Bronchial epithelial cell (primary cell): ENCODE measurements around the gene TEDC2. TPM values are rescaled to one million over a fixed set of nuclear protein-coding genes. Genes with fewer than 3 reads are reported as not detected.

Source experiments
- DNase-seq: peaks from one replicate; pipeline ENCODE4 v3.0.0-alpha.2; 2010; ENCODE audit warnings: low read depth
- FAIRE-seq: peaks from 2 replicates; lab custom pipeline; 2011; peaks lifted over from hg19 to GRCh38; lab: Jason Lieb, UNC
- H3K27me3 ChIP-seq: 2 replicates; pipeline ENCODE4 v1.5.1; 2011; ENCODE audit warnings: low read length; ENCODE audit not compliant: control insufficient read depth, insufficient read depth
- H3K36me3 ChIP-seq: 2 replicates; pipeline ENCODE4 v1.5.1; 2011; ENCODE audit warnings: low read length; ENCODE audit not compliant: control insufficient read depth, insufficient read depth
- H3K4me3 ChIP-seq: 2 replicates; pipeline ENCODE4 v1.5.1; 2011; ENCODE audit warnings: mild to moderate bottlenecking, low read depth, low read length, control low read depth
- total RNA-seq: library from RNA; depleted of rRNA; stranded (reverse); fragments of >200 nt; gene quantifications from 2 replicates; pipeline ENCODE4 v1.2.1, GENCODE V29; 2014
- TF ChIP-seq, protein P1 (sequence below): IDR thresholded peaks from 2 replicates; pipeline ENCODE4 v1.5.1; 2011; ENCODE audit warnings: mild to moderate bottlenecking, moderate library complexity, low read length, control low read depth, inconsistent platforms; ENCODE audit not compliant: insufficient read depth, severe bottlenecking

Gene TEDC2
- total RNA-seq, 1 donor from 2014 or later = 0.53 TPM

DNA sequence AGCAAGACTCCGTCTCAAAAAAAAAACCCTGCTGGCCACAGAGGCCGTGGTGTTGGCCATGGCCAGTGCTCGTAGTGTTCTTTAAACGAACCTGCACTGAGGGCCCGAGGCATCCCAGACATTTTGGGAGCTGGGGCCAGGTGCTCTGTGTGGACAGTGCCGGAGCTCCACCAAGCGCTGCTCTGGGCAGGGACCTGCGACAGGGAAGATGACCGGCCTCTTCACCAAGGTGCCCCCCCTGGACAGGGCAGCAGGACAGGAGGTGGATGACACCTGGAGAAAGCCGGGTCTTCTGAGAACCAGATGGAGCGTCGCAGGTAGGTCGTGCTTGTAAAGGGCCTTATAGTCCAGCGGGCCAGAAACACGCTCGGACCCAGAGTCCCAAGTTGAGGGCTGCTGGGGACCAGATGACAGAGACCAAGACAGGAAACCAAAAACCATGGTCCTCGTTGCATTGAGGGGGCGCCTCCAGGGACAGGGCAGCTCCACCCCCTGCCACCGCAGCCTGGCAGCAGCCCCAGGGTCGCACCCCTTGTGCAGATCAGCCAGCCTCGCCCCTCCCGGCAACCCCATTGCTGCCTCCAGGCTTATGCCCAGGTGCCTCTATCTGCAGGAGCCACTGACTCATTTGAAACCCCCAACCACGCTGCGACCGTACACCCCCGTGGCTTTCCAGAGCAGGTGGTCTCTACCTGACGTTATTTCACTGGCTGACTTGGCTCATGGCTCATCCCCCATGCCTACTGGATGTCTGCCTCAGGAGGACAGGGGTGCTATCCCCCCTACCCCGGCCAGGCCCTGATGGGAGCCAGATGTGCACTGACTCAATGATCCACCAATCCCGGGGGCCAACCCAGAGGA, 7.0 kb downstream of the TEDC2 start:
- no peaks in the 10 kb centered on the region for H3K36me3 ChIP-seq
- H3K27me3 ChIP-seq = no peaks in the 10 kb centered on the region
- FAIRE-seq (no peak), DNase-seq (no peak)
- peak overlapping the region; percentile 43 for H3K4me3 ChIP-seq
- TF ChIP-seq, protein P1, sequence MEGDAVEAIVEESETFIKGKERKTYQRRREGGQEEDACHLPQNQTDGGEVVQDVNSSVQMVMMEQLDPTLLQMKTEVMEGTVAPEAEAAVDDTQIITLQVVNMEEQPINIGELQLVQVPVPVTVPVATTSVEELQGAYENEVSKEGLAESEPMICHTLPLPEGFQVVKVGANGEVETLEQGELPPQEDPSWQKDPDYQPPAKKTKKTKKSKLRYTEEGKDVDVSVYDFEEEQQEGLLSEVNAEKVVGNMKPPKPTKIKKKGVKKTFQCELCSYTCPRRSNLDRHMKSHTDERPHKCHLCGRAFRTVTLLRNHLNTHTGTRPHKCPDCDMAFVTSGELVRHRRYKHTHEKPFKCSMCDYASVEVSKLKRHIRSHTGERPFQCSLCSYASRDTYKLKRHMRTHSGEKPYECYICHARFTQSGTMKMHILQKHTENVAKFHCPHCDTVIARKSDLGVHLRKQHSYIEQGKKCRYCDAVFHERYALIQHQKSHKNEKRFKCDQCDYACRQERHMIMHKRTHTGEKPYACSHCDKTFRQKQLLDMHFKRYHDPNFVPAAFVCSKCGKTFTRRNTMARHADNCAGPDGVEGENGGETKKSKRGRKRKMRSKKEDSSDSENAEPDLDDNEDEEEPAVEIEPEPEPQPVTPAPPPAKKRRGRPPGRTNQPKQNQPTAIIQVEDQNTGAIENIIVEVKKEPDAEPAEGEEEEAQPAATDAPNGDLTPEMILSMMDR = no peak

DNA sequence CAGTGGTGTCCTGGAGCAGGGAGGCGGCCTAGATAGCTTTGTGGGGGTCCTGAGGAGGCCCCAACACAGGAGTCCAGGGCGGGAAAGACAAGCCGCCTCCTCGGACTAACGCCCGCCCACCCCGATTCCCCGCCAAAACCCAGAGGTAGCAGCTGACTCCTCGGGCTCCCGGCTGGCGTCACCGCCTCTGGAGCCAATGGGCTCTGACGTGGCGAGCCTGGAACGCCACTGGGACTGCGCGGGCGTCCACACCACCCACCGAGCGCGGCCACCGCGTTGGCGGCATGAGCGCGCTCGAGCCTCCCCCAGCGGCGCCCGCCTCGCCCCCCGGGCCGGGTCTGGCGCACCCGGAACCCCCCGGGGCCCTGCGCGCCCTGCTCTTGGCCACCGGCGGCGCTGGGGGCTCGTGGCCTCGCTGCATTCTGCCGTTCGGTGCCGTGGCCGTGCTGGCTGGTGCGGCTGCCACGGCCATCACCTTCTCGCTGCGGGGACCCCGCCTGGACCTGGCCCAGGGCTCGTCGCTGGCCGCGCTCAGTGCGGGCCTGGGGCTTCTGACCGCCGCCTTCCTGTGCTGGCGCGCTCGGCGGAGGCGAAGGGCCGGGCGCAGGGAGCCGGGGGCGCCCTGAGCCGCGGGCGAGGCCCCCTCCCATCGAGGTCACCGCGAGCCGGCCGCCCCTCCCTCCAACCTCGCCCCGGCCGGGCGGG, 7.8 kb downstream of the TEDC2 start:
- Histone ChIP-seq H3K27me3 (no peaks in the 10 kb centered on the region), H3K36me3 (no peaks in the 10 kb centered on the region), H3K4me3 (peak overlapping the region; percentile 43)
- DNase-seq = peak; percentile 32
- TF ChIP-seq, protein P1 = no peak
- FAIRE-seq = no peak

DNA sequence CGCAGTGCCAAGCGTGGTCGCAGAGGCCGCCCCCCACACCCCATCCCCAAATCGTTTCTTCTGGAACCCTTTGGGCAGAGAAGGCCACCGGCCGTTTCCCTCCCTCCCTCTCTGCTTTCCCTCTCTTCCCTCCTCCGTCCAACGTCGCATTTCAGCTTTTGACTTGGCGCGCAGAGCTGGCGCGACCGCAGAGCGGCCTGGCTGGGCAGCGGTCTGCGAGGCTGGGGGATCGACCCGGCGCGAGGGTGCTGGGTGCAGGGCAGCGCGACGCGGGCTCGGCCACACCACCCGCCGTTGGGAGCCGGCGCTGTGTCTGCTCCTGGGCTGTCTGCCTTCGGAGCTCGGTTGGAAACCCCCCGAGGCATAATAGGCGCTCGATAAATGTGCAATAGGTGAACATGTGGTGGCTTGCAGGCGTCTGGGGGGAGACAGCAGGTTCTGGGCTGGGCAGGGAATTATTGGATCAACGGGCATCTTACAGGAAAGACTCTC, 8.4 kb downstream of the TEDC2 start:
- Histone ChIP-seq H3K27me3 (no peaks in the 10 kb centered on the region), H3K36me3 (no peaks in the 10 kb centered on the region), H3K4me3 (peak overlapping the region; percentile 43)
- TF ChIP-seq, protein P1 = no peak
- no peak for FAIRE-seq
- peak; percentile 69 for DNase-seq

DNA sequence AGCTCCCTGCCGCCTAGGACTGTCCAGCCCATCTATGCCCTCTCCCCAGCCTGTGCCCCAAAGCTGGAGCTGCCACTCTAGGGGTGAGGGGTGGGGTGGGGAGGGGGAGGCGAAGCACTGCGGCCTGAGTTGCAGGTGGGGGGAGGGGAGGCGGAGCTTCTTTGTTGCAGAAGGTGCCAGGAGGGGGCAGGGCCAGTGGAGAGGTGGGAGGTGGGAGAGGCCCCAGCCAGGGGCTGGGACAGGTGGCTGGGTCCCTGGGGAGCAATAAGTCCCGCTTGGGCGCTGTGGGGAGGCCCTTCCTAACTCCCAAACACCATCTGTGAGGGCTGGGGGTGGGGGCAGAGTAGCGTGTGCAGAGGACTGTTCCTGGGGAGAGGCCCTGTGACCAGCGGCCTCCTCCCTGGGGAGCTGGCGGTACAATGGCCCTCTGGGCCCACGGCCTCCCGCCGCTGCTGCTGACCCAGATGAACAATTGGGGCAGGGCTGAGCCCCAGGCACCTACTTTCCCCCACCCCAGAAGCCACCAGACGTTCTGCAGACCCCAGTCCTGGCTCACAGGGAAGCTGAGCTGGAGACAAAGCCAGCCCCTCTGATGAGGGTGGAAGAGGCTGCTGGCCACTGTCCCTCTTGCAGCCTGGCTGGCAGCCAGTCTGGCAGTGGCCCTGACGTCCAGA, 9.0 kb downstream of the TEDC2 start:
- DNase-seq (no peak), FAIRE-seq (no peak)
- TF ChIP-seq, protein P1 = no peak
- H3K4me3 ChIP-seq = no peak overlapping the region
- no peaks in the 10 kb centered on the region for H3K27me3 ChIP-seq
- H3K36me3 ChIP-seq = no peaks in the 10 kb centered on the region

DNA sequence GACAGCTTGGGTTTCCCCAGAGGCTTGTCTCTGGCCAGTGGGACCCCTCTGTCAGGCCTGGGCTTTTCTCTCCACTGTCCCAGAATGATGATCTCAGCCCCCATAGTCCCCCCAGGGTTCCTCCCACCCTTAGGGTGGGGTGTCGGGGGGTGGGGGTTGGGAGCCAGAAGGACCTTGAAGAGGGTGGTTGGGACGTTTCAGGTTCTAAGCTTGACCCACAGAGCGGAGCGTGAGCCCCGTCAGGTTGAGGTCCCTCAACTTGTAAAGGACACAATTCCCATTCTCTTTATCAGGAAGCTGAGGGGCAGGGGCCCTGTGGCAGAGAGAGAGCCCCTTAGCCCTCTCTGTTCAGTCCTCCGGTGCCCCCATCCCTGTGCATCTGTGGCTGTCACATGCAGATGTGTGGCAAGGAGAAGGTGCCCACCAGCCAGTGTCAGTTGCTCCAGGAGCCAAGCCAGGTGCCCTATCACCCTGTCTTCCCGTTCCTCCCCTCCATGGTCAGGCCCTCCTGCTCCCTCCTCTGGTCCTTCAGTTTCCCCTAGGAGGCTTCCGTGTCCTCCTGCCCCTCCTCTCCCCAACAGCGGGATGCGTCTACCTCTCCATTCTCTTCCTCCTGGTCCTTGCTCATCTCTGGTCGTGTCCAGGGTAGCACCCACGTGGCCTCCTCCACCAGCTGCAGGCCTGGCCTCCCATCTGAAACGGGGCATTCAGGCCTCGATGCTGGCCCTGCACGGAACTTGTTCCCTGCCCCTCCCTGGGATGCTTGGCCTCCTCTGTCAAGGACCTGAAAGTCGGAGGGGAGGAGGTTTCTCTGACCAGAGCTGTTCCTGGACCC, 9.7 kb downstream of the TEDC2 start:
- Histone ChIP-seq H3K27me3 (no peaks in the 10 kb centered on the region), H3K36me3 (no peaks in the 10 kb centered on the region), H3K4me3 (no peak overlapping the region)
- TF ChIP-seq, protein P1 = no peak
- FAIRE-seq = peak; percentile 79
- no peak for DNase-seq
